ENCODE measurements around the gene NUTM2E.
"Not testable (repeated sequence)": the region's sequence is repeated elsewhere in the genome, so short reads cannot be mapped to it uniquely, and the experiment has no call there.

The NUTM2E gene

DNA sequence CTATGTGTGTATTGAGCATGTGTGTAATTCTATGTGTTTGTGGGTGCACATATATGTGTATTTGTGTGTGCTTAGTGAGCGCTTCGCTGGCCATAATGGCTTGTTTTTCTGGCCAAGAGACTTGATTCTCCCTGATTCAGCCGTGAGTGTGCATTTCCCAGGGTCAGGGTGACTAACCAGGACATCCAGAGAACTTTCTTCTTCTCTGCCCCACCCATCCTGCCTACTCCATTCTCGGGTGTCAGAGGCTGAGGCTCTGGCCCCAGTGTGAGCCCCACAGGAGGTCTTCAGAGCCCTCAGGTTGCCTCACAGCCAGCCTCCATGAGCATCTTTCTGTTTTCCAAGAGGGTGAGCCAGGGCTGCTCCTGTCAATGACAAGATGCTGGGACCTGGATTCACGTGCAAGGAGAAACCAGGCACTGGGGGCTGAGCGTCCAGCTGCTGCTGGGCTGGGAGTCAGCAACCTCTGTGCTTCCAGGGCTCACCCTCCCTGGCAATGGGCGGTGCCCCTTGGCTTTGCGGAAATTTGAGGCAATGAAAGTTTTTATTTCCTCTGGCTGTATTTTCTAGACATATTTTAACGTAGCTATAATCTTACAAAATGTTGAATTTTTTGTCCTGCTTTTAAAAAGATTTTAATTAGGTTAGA is 40.5 kb downstream of the NUTM2E start:
- DNase-seq: not testable (repeated sequence)

DNA sequence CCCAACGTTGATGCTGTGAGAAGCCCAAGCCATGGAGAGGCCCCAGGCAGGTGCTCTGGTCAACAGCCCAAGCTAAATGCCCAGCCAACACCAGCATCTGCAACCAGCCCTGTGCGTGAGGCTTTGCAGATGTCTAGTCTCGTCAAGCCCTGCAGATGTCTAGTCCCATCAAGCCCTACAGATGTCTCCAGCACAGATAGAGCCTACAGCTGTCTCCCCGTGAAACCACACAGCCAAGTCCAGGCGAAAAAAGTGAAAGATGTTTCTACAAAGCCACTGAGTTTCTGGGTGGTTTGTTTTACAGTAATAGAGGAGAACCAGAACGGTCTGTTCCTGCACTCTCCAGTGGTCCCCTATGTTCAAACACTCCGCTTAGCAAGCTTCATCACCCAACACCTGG is 41.5 kb downstream of the NUTM2E start:
- not testable (repeated sequence) for DNase-seq

DNA sequence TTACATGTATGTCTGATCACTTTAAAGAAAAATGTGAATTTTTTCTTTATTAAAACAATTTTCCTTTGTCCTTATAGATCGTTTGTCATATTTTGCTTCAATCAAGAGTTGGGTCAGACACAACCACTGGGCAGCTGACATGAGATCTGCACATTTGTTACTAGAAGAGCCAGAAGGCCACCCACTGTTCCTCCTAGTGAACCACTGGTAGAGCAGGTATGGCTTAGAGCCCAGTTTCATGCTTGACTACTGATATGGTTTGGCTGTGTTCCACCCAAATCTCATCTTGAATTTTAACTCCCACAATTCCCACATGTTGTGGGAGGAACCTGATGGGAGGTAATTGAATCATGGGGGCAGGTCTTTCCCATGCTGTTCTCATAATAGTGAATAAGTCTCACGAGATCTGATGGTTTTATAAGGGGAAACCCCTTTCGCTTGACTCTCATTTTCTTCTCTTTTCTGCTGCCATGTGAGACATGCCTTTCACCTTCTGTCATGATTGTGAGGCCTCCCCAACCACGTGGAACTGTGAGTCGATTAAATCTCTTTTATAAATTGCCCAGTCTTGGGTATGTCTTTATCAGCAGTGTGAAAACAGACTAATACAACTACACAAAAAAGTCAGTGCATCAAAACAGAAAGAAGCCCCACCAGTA is 43.0 kb downstream of the NUTM2E start:
- not testable (repeated sequence) for DNase-seq

DNA sequence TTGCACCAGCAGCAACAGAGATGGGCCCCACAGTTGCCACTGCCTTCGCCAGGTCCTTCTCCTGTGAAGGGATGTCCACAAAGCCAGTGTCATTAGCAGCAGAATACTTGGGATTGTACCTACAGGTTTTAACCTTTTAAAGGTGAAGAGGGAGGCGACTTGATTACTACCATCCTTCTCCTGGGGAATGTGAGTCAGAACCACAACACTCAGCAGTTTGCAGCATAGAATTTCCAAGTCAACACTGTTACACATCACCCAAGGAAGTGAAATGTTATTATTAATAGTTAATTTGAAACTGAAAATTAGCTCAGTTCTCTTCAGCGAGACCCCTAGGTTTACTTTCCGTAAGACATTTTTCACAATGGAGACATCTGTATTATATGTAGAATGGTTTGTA is 45.2 kb downstream of the NUTM2E start:
- DNase-seq: not testable (repeated sequence)

Measured in NCI-H1417 (cell line).